Natural killer cell (primary cell): Measurements from ENCODE around the gene ADCY5. TPM values are rescaled to one million over a fixed set of nuclear protein-coding genes. Genes with fewer than 3 reads are reported as not detected.

Experiments
- ATAC-seq, 3 donors: fragments of 150-1000 bp in 2 of 3; fragments of 200-7000 bp in 1 of 3; cut with Tn5 transposase; 1 replicate in 1 of 3; 2 replicates in 2 of 3; pipeline ENCODE4 v1.10.0; 2021; ENCODE audit warnings: mild to moderate bottlenecking in 2 of 3, moderate library complexity in 2 of 3
- DNase-seq, 2 donors: peaks; one replicate each; pipeline versions ENCODE4 v3.0.0 to v3.0.0-alpha.2; 2013 to 2021; ENCODE audit warnings: mixed read lengths in 1 of 2
- H3K27ac ChIP-seq: one replicate; pipeline ENCODE4 v1.5.1; 2013; ENCODE audit warnings: mild to moderate bottlenecking, low read length
- H3K27me3 ChIP-seq: one replicate; pipeline ENCODE4 v1.6.1; 2013; ENCODE audit warnings: low read length; ENCODE audit not compliant: control insufficient read depth, insufficient read depth
- H3K36me3 ChIP-seq: one replicate; pipeline ENCODE4 v1.6.1; 2013; ENCODE audit warnings: low read length; ENCODE audit not compliant: control insufficient read depth, insufficient read depth
- H3K4me1 ChIP-seq: one replicate; pipeline ENCODE4 v1.6.1; 2013; ENCODE audit warnings: low read length; ENCODE audit not compliant: control insufficient read depth, insufficient read depth
- H3K4me3 ChIP-seq: one replicate; pipeline ENCODE4 v1.5.1; 2013; ENCODE audit warnings: low read length
- H3K9me3 ChIP-seq: one replicate; pipeline ENCODE4 v1.6.1; 2013; ENCODE audit warnings: low read length; ENCODE audit not compliant: control insufficient read depth, insufficient read depth
- H3K27ac Mint-ChIP-seq, 2 donors: one replicate each; pipeline ENCODE4 v1.8.0; 2022; ENCODE audit warnings: mild to moderate bottlenecking in 2 of 2, mixed read lengths in 2 of 2, moderate library complexity in 1 of 2
- H3K27me3 Mint-ChIP-seq, 2 donors: one replicate each; pipeline ENCODE4 v1.8.0; 2022; ENCODE audit warnings: low read depth in 2 of 2, mixed read lengths in 2 of 2
- H3K36me3 Mint-ChIP-seq: one replicate; pipeline ENCODE4 v1.8.0; 2022; ENCODE audit warnings: mixed read lengths
- H3K4me1 Mint-ChIP-seq, 2 donors: one replicate each; pipeline ENCODE4 v1.8.0; 2022; ENCODE audit warnings: mixed read lengths in 2 of 2
- H3K4me3 Mint-ChIP-seq: one replicate; pipeline ENCODE4 v1.8.0; 2022; ENCODE audit warnings: mild to moderate bottlenecking, moderate library complexity, mixed read lengths
- H3K9me3 Mint-ChIP-seq, 2 donors: one replicate each; pipeline ENCODE4 v1.8.0; 2022; ENCODE audit warnings: mixed read lengths in 2 of 2
- WGBS: methylation state at CpG from one replicate; pipeline ENCODE4 v1.1.7; 2013; ENCODE audit warnings: missing lambda C conversion rate; ENCODE audit not compliant: insufficient coverage; 5-methylcytosine and 5-hydroxymethylcytosine counted together
- intact Hi-C: fragments of 100-400 bp; cut with micrococcal nuclease; formaldehyde crosslinking; loops from one replicate; pipeline ENCODE4 v1.14.2; 2022
- total RNA-seq, 4 donors: library from RNA; stranded (reverse); fragments of 120-200 nt in 1 of 4; gene quantifications; one replicate each; pipeline versions ENCODE4 v1.2.3 to v1.2.4, GENCODE V29; 2013 to 2022
- TF ChIP-seq, protein P1 (sequence below): fragments of 200-600 bp; IDR thresholded peaks from one replicate; pipeline ENCODE4 v1.8.0; 2022; ENCODE audit warnings: antibody characterized with exemption

Gene ADCY5
- total RNA-seq, 3 donors from 2014 or later (not counting 1 experiment from before 2014, with no cell fraction given) = not detected

DNA sequence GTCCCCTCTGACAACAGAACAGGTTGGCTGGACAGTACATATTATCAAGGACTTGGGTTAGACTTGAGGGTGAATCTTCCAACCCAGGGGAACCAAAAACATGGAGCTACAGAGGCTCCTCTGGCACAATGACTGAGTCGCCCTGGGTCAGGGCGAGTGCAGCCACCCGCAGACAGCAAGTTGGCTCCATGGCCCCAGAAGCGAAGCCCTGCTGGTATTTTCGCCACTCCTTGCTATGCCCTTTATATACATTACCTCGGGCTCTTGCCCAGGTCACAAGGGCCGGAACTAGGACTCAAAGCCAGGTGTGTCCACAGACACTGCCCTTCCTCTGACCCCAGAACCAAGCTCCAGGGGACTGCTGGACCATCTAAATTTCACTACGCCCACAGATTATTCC lies 64.6 kb downstream of the ADCY5 start:
- Histone ChIP-seq H3K9me3 (no peaks in the 10 kb centered on the region), H3K27ac (no peak overlapping the region), H3K36me3 (no peaks in the 10 kb centered on the region), H3K4me3 (no peak overlapping the region), H3K4me1 (no peaks in the 10 kb centered on the region), H3K27me3 (no peaks in the 10 kb centered on the region)
- DNase-seq (no peak), ATAC-seq (no peak)
- intact Hi-C loops = no loop called here
- H3K27me3 Mint-ChIP-seq = peaks cover 7 to 23% of the 10 kb centered on the region in 2 donors
- H3K9me3 Mint-ChIP-seq = no peaks in the 10 kb centered on the region
- 93% methylated on average over 8 of the region's 8 CpGs for WGBS
- no peak overlapping the region for H3K4me3 Mint-ChIP-seq
- no peaks in the 10 kb centered on the region for H3K36me3 Mint-ChIP-seq
- TF ChIP-seq, protein P1, sequence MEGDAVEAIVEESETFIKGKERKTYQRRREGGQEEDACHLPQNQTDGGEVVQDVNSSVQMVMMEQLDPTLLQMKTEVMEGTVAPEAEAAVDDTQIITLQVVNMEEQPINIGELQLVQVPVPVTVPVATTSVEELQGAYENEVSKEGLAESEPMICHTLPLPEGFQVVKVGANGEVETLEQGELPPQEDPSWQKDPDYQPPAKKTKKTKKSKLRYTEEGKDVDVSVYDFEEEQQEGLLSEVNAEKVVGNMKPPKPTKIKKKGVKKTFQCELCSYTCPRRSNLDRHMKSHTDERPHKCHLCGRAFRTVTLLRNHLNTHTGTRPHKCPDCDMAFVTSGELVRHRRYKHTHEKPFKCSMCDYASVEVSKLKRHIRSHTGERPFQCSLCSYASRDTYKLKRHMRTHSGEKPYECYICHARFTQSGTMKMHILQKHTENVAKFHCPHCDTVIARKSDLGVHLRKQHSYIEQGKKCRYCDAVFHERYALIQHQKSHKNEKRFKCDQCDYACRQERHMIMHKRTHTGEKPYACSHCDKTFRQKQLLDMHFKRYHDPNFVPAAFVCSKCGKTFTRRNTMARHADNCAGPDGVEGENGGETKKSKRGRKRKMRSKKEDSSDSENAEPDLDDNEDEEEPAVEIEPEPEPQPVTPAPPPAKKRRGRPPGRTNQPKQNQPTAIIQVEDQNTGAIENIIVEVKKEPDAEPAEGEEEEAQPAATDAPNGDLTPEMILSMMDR = no peak
- H3K4me1 Mint-ChIP-seq = no peaks in the 10 kb centered on the region
- no peak overlapping the region for H3K27ac Mint-ChIP-seq

DNA sequence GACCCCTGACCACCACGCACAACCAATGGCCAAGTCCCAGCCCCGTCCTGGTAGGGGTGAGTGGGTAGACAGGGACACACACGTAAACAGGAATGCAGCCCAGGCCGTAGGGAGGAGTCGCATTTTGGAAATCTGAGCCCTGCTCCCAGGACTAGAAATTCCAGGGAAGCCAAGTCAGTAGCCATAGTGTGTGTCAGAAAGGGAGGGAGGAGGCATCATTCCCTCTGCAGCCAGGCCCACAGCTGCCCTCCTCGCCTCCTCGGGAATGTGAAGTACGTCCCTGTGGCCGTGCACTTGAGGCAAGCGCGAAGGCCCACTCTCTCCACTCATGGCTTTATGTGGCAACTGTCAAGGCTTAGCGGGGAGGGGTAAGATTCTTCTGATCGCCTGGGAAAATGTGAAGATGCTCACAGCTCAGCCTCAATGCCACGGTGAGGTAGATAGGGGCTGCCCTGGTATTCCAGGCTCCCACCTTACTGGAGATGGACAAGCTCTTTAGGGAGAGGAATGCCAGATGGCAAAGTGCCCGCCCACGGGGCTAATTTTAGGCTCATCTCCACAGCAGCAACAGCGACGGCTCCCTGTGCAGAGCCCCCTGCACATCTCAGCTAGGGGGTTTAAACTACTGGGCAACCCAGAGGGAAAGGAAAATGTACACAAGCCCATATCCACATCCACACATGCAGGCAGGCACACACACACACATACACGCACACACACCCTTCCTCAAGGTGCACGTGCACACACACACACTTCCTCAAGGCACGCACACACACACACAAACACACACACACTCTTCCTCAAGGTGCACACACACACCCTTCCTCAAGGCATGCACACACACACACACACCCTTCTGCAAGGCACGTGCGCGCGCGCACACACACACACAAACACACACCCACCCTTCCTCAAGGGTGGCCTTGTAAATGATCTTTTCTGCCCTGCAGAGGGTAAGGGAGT lies 65.5 kb downstream of the ADCY5 start:
- ATAC-seq = no peak
- TF ChIP-seq, protein P1 = no peak
- no peak overlapping the region for H3K4me3 ChIP-seq
- Mint-ChIP-seq H3K27me3 (peaks cover 3 to 23% of the 10 kb centered on the region in 2 donors), H3K27ac (no peak overlapping the region), H3K4me1 (no peaks in the 10 kb centered on the region), H3K4me3 (no peak overlapping the region), H3K36me3 (no peaks in the 10 kb centered on the region), H3K9me3 (no peaks in the 10 kb centered on the region)
- no peaks in the 10 kb centered on the region for H3K4me1 ChIP-seq
- H3K9me3 ChIP-seq = no peaks in the 10 kb centered on the region
- H3K36me3 ChIP-seq = no peaks in the 10 kb centered on the region
- no peaks in the 10 kb centered on the region for H3K27me3 ChIP-seq
- WGBS = 87% methylated on average over 26 of the region's 26 CpGs
- no peak overlapping the region for H3K27ac ChIP-seq
- DNase-seq = no peak
- intact Hi-C loops = no loop called here

DNA sequence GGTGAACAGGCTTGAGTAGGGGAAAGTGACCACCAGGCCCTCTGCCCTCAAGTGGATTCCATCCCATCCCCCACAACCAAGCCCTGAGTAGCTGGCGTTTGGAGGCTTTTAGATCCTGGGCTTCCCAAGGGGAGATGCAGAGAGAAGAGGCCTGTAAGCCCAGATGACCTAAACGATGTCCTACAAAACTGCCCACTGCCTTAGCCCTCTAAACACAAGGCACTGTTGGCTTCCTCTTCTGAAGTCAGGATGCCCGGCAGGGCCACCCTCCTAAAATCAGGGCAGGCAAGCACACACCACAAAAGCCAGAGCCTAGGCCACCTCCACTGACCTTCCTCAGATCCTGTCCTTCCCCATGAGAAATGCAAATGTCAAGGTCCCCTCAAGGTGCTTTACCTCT lies 68.6 kb downstream of the ADCY5 start:
- DNase-seq (no peak), ATAC-seq (no peak)
- H3K36me3 ChIP-seq = no peaks in the 10 kb centered on the region
- Mint-ChIP-seq H3K9me3 (no peaks in the 10 kb centered on the region), H3K4me3 (no peak overlapping the region), H3K27me3 (peaks cover 0 to 3% of the 10 kb centered on the region in 2 donors), H3K36me3 (no peaks in the 10 kb centered on the region), H3K27ac (no peak overlapping the region), H3K4me1 (no peaks in the 10 kb centered on the region)
- intact Hi-C loops = no loop called here
- TF ChIP-seq, protein P1 = no peak
- H3K9me3 ChIP-seq = no peaks in the 10 kb centered on the region
- no peak overlapping the region for H3K4me3 ChIP-seq
- WGBS = 85% methylated on average over 3 of the region's 3 CpGs
- H3K4me1 ChIP-seq = no peaks in the 10 kb centered on the region
- H3K27ac ChIP-seq = no peak overlapping the region
- no peaks in the 10 kb centered on the region for H3K27me3 ChIP-seq
